NB4 (cell line): Measurements from ENCODE around the gene CLPSL1.

ENCODE experiments used
- MAX ChIP-seq: IDR thresholded peaks from 2 replicates; pipeline ENCODE4 v1.6.1; 2011; ENCODE audit warnings: low read depth, low read length
- POLR2A ChIP-seq: IDR thresholded peaks from 2 replicates; pipeline ENCODE4 v1.6.1; 2011; ENCODE audit warnings: mild to moderate bottlenecking; ENCODE audit not compliant: insufficient read length; ENCODE audit errors: extremely low read depth
- TF ChIP-seq, protein P1 (sequence below): IDR thresholded peaks from one replicate; pipeline ENCODE4 v1.5.1; 2012; ENCODE audit warnings: low read depth, low read length

DNA sequence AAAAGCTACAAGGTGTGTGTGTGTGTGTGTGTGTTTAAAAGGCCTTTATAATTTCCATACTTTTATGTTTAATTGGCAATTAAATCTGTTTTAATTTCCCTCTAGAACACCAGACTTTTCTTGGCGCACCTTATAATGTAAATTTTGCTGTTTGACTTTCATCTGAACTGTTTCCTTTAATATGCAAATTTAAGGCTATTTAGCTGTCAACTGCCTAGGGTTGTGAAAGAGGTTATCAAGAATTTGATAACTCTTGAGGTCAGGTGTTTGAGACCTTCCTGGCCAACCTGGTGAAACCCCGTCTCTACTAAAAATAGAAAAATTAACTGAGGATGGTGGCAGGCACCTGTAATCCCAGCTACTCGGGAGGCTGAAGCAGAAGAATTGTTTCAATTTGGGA, 20.3 kb downstream of the CLPSL1 start:
- TF ChIP-seq, protein P1, sequence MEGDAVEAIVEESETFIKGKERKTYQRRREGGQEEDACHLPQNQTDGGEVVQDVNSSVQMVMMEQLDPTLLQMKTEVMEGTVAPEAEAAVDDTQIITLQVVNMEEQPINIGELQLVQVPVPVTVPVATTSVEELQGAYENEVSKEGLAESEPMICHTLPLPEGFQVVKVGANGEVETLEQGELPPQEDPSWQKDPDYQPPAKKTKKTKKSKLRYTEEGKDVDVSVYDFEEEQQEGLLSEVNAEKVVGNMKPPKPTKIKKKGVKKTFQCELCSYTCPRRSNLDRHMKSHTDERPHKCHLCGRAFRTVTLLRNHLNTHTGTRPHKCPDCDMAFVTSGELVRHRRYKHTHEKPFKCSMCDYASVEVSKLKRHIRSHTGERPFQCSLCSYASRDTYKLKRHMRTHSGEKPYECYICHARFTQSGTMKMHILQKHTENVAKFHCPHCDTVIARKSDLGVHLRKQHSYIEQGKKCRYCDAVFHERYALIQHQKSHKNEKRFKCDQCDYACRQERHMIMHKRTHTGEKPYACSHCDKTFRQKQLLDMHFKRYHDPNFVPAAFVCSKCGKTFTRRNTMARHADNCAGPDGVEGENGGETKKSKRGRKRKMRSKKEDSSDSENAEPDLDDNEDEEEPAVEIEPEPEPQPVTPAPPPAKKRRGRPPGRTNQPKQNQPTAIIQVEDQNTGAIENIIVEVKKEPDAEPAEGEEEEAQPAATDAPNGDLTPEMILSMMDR, result no peak
- TF ChIP-seq POLR2A (no peak), MAX (no peak)
